ENCODE measurements around the gene ISG15.
A peak's percentile ranks its signal among the peaks of the same experiment; 100 is the strongest.
"Not testable (repeated sequence)": the region's sequence is repeated elsewhere in the genome, so short reads cannot be mapped to it uniquely, and the experiment has no call there.

Gene ISG15

DNA sequence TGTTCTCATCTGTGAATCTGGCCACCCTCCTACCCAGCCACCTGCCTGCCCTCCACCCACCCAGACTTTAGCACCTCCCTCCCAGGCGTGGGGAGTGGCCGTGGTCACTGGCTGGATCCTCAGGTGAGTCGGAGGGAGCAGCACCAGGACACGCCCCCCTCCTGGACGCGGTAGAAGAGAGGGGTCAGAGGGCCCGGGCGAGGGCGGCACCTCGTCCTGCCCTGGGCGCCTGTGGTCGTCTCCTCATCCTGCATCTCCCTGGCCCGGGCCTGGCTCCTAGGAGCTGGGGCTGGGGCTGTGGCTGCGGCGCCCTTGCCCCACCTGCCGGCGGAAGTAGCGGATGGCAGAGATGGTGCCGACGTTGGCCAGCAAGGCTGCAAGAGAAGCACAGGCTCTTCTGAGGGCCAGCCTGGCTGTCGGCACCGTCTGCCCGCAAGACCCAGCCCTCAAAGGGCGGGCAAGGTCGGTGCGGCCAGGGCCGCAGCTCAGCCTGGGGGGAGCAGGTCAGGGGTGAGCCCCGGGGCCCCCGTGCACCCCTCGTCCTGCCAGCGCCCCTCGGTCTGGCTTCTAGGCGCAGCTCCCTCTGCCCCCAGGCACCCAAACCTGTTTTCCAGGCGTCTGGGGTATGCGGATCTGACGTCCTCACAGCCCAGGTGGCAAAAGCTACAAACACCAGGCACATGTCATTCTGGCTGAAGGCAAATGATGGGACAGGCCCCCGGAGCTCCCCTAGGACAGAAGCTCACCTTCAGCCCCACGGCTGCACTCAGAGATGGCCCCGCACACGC, 37.2 kb upstream of the ISG15 start:
- DNase-seq, result peak; percentile 62

DNA sequence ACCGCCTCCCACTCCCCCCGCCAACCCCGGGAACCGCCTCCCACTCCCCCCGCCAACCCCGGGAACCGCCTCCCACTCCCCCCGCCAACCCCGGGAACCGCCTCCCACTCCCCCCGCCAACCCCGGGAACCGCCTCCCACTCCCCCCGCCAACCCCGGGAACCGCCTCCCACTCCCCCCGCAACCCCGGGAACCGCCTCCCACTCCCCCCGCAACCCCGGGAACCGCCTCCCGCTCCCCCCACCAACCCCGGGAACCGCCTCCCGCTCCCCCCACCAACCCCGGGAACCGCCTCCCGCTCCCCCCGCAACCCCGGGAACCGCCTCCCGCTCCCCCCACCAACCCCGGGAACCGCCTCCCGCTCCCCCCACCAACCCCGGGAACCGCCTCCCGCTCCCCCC, 36.5 kb upstream of the ISG15 start:
- not testable (repeated sequence) for DNase-seq

DNA sequence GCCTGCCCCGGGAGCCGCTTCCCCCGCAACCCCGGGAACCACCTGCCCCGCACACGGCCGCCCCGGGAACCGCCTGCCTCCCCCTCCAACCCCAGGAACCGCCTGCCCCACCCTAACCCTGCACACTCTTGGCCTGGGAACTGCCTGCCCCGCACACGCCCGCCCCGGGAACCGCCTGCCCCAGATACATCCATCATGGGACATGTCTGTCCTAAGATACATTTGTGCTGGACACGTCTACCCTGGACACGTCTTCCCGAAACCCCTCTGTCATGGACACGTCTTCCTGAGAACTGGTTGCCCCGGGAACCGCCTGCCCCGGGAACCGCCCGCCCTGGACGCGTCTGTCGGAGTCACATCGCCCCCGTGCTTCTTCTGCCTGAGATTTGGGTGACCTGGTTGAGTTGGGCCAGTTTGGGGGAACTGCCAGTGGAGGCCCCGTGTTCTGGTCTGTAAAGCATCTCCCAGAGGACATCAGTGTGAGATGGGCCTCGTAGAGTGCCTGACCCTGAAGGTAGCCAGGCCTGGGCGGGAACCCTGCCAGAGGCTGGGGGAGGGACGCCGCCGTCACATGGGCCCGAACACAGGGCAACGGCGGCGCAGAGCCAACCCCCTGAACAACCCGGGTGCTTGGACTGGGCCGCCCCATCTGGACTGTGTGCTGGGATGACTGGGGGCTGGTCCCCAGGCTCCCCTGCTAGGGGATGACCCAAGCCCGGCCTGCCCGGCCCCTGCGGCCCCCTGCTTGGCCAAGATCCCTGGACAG, 35.0 kb upstream of the ISG15 start:
- no peak for DNase-seq

DNA sequence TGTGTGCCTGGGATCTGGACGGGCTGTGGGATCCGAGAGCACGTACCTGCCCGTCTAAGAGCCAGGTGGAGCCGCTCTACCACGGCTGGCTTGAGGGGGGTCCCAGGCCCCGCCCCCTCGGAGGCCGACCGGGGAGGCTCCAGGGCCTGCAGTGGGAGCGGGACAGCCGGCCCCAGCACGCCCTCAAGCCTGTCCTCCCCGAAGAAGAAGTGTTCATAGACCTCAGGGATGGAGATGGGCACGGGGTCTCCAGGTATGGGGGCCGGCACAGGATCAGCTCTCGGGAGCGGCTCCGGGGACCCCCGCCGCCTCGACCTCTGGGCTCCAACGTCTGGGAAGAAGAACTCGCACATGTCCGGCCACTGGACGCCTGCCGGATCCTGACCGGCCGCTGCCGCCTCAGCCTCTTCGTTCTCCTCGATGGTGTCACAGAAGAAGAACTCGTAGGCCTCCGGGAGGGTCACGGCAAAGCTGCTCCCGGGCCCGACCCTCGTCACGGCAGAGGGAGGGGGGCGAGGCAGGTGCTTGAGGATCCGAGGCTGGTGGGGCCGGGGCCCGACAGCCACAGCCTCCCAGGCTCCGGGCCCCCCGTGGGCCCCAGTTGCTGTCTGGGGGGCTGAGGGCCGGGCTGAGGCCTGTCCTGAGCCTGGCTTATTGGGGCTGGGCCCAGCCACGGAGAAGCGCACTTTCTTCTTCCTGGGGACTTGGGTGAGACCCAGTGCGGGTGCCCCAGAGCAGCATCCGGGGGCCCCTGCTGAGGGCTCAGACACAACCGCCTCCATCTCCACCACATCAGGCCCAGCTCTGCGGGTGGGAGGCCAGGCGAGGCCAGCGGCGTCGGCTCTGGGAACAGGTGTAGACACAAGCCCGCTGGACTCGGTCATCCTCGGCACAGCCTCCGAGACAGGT, 34.2 kb upstream of the ISG15 start:
- DNase-seq, result no peak

DNA sequence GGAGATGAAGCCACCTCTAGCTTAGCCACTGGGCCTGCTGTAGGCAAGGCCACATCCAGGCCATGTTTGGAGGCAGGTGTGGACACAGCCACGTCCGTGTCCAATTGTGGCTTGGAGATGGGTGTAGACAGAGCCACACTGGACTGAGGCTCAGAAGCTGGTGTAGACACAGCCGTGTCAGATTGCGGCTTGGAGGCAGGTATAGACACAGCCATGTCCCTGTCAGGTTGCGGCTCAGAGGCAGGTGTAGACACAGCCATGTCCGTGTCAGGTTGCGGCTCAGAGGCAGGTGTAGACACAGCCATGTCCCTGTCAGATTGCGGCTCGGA, 33.6 kb upstream of the ISG15 start:
- no peak for DNase-seq

DNA sequence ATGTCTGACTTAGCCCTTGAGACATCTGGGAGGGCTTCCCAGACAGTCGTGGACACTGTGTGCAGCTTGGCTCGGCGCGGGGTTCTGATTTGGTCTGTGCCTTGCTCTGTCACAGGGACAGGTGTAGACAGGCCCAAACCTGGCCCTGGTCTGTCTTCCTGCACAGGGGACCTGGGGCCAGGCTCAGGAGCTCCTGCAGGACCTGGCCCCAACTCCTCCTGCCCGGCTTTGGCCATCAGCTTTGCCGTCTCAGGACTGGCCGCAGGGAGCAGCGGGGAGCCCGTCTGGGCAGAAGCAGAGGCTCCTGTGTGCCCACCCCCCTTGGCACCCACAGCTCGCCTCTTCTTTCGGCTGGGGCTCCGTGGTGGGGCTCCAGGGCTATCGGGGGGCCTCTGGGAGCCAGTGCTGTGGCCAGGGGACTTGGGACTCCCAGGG, 33.1 kb upstream of the ISG15 start:
- DNase-seq, result no peak

DNA sequence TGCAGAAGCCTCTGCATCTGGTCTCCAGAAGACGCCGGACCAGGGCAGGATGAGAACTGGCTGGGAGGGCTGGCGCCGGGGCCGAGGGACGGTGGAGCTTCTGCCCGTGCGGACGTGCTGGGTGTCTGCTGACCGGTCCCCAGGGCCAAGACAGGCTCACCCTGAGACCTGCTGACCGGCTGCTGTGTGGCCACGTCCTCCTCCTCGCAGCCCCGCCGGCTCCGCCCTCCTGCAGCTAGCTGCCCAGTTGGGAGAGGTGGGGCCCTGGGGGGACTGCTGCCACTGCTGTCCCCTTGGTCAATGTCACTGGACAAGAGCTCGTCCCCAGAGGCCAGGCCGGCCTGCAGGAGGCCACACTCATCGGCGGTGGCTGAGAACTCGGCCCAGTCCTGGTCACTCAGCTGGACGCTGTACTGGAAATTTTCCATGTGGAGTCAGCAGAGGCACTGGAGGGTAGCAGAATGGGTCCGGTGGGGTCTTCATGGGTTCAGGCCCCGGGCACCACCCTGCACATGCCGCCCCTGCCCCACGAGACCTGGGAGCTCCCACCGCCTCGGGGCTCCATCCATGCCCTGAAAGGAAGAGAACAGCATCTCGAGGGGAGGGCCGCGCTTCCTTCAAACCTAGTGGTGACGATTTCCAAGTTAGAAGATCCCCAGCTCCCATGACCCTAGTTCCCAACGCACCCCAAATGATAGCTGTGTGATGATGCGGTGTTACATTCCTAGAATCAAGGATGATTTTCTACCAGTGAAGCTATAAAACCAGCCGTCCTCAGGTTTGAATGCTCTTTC, 32.5 kb upstream of the ISG15 start:
- DNase-seq, result no peak

DNA sequence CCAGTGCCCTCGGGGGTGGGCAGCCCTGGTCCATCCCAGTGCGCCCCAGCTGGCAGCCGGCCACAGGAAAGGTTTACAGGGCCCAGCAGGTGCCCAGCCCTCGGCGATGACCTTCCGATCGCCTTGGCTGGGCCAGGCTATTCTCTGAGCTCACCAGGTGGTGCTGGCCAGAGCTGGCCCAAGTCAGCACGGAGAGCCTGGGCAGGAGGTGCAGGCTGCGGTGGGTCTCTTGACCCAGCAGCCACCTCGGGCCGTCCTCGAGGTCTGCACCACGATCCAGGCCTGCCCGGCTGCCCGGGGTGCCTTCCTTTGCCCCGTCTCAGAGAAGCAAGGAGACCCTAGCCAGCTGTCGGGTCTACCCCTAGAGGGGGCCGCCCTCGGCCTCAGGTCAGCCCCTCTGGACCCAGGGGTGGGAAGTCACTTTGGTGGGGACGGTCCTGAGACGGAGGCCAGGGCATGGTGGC, 31.8 kb upstream of the ISG15 start:
- DNase-seq, result no peak

DNA sequence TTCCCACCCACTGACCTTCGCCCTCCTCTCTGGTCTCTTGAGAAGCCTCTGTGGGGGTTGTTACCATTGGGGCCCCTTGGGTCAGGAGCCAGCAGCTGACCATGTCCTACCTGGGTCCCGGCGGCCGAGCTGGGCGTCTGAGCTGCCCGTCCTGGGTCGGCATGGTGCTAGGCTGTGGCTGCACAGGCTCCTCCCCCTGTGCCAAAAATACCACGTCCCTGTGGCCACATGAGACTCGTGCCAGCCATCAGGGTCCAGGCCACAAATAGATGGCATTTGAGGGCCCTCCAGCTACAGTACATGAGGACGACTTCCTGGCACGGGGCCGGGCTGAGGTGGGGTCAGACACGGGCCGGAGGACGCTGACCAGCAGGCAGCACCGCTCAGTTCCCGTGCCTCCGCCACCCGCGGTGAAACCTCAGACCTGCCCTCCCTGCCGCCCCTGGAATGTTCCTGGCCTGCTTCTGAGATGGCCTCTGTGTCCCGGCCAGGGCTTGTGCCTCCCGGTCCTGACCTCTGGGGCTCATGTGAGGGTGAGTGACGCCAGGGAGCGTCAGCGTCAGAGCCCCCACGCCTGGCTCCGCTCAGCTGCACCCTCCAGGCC, 31.2 kb upstream of the ISG15 start, which contains the start of gene PERM1:
Gene PERM1, minus strand, starts transcription at position 139 of the 604 bp plus-strand sequence. CDS start 1,064 bp downstream, outside the sequence.
- DNase-seq, result no peak

DNA sequence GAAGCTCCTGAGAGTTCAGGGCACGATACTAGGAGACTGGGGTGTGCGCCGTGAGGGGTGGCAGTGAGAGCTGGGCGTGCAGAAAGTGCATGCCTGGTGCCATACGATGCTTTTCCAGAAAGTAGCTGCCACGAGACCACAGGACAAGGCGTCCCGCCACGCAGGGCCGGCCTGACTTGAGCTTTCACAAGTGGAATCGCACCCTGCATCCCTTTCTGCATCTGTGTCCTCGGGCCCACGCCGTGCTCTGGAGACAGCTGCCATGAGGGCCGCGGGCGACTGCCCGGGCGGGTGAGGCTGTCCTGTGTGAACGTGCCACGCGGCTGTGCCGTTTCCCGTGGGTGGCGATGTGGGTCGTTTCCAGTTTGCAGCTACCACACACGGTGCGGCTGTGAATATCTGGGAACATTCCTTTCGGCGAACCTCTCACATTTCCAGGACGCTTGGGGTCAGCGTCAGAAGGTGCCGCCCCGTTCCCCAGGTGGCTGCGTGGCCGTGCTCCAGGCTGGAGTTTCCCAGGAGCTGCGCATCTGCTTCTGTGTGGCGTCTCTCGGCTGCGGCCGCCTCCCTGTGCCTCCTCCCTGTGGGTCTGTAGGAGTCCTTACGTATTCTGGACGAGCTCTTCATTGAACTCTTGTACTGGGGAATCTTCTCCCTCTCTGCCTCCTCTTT, 30.4 kb upstream of the ISG15 start:
- no peak for DNase-seq

DNA sequence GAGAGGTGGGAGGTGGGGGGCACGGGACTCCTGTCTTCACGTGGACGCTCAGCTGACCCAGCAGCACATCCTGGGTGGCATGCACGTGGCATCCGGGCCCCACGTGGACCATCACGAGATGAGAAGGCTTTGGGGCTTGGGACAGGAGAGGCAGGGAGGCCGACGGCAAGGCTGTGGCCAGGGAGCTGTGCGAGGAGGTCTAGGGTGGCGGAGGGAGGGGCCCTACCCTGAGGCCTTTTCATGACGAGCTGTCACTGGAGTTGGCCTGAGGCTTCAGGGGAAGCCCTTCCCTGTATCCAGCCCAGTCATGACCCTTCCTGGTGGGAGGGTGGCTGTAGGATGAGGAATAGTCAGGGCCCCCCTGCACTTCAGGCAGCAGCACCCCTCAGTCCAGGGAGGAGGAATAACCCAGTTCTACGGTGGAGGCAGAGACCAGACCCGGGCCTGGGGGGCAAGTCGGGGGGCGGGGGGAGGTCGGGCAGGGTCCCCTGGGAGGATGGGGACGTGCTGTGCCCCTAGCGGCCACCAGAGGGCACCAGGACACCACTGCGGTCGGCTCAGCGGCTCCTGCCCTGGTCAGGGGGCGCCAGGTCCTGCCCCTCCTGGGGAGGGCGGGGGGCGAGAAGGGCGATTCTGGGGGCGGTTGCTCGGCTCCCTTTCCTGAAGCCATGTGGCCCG, 29.4 kb upstream of the ISG15 start:
- DNase-seq, result peak; percentile 46

DNA sequence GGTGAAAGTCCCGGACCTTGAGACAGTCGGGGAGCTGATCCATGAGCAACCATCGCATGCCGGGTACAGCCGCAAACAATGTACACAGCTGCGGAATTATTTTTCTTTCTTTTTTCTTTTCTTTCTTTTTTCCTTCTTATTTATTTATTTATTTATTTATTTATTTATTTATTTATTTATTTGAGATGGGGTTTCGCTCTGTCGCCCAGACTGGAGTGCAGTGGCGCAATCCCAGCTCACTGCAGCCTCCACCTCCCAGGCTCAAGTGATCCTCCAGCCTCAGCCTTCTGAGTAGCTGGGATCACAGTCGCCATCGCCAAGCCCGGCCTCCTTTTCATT, 28.9 kb upstream of the ISG15 start:
- DNase-seq, result no peak

DNA sequence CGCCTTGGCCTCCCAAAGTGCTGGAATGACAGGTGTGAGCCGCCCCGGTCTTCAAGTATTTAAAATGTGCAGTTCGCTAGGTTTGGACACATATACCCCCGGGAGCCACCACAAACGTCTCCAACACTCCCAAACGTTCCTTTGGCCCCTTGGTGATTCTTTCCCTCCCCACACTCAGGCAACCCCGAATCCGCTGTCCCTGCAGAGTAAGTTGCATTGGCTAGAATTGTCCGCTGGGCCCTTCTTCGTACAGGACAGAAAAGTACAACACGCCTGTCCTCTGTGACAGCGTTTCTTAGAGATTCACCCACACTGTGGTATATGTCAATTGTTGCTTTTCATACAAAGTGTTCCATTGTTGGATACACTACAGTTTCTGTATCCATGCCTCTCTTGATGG, 28.2 kb upstream of the ISG15 start:
- no peak for DNase-seq

DNA sequence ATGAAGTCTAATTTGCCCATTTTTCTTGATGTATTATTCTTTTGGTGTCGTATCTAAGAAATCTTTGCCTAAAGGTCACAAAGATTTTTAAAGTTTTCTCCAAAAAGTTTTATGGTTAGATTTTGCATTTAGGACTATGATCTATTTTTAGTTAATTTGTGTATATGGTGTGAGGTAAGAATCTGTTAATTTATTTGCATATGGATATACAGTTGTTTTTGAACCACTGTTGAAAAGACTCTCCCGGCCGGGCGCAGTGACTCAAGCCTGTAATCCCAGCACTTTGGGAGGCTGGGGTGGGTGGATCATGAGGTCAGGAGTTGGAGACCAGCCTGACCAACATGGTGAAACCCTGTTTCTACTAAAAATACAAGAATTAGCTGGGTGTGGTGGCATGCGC, 25.2 kb upstream of the ISG15 start:
- DNase-seq, result not testable (repeated sequence)

DNA sequence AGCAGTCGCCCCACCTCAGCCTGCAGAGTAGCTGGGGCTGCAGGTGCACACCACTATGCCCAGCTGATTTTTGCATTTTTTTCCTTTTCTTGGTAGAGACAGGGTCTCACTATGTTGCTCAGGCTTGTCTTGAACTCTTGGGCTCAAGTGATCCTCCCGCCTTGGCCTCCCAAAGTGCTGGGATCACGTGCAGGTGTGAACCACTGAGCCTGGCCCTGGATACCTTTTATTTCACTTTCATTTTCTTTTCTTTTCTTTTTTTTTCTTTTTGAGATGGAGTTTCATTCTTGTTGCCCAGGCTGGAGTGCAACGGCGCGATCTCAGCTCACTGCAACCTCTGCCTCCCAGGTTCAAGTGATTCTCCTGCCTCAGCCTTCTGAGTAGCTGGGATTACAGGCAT, 22.0 kb upstream of the ISG15 start:
- DNase-seq, result not testable (repeated sequence)

DNA sequence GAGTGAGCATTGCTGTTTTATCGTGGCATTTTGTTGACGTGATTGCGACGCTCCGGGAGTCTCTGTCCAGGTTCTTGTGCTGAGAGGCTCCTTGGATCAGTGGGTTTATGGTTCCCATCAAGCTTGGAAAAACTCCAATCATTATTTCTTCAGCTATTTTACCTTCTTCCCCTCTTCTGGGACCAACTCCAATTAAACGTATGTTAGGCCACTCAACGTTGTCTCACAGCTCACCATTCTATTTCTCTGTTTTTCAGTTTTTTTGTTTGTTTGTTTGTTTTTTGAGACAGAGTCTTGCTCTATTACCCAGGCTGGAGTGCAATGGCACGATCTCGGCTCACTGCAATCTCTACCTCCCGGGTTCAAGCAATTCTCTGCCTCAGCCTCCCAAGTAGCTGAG, 21.4 kb upstream of the ISG15 start:
- DNase-seq, result no peak

DNA sequence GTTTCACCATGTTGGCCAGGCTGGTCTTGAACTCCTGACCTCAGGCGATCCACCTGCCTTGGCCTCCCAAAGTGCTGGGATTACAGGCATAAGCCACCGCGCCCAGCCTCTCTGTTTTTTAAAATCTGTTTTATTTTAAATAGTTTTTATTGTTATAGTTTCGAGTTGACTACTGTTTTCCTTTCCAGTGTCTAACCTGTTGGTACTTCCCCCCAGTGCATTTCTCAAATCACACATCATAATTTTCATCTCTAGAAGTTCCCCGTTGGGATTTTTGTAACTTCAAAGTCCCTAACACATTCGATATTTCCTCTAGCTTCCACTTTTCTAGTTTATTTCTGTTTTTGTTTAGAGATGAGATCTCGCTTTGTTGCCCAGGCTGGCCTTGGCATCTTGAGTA, 20.9 kb upstream of the ISG15 start:
- no peak for DNase-seq

DNA sequence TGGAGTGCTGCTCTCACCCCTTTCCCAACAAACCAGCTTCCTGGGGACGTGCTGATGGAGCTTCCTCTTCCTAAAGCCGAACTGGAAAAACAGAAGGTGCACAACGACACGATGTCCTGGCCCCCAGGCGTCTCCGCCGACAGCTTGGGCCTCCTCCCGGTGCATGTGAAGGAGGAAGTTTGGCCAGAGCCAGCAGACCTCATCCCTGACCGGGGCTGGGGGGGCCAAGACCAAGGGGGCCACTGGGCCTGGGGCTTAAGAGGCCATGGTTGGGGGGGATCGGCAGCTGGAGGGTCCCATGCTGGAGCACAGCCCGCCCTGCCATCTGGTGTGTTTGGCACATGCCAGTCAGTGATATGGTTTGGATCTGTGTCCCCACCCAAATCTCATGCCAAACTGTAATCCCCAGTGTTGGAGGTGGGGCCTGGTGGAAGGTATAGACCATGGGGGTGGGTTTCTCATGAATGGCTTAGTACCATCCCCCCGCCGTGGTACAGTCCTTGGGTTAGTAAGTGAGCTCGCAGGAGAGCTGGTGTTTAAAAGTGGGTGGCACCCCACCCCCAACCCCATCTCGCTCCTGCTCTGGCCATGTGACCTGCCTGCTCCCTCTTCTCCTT, 19.8 kb upstream of the ISG15 start:
- DNase-seq, result no peak

DNA sequence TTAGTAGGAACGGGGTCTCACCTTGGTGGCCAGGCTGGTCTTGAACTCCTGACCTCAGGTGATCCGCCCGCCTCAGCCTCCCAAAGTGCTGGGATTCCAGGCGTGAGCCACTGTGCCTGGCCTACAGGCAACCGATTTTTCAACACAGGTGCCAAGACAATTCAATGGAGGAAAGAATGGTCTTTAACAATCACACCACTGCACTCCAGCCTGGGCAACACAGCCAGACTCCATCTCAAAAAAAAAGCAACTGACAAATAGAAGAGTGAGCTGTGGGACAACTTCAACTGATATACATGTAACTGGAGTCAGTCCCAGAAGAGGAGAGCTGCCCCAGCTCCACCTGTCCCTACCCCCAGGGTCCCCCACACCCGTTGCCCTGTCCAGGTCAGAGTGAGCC, 18.8 kb upstream of the ISG15 start:
- DNase-seq, result not testable (repeated sequence)
